Activated T-cell treated with anti-CD3 and anti-CD28 coated beads, Interleukin-2, amount 50 U/mL, for 24 hours (primary cell): ENCODE results near the gene ZNG1B.
A peak's percentile ranks its signal among the peaks of the same experiment; 100 is the strongest.
"Not testable (repeated sequence)": the region's sequence is repeated elsewhere in the genome, so short reads cannot be mapped to it uniquely, and the experiment has no call there.

ENCODE experiments used
- DNase-seq: peaks from one replicate; pipeline ENCODE4 v3.0.0-alpha.2; 2020
- H3K27ac Mint-ChIP-seq: 2 replicates; pipeline ENCODE4 v1.8.0; 2020; ENCODE audit warnings: mild to moderate bottlenecking, mixed read lengths
- H3K27me3 Mint-ChIP-seq: 2 replicates; pipeline ENCODE4 v1.8.0; 2020; ENCODE audit warnings: mixed read lengths
- H3K36me3 Mint-ChIP-seq: 2 replicates; pipeline ENCODE4 v1.8.0; 2020; ENCODE audit warnings: low read depth, mixed read lengths
- H3K4me1 Mint-ChIP-seq: 2 replicates; pipeline ENCODE4 v1.8.0; 2020; ENCODE audit warnings: low read depth, mixed read lengths
- H3K4me3 Mint-ChIP-seq: 2 replicates; pipeline ENCODE4 v1.8.0; 2020; ENCODE audit warnings: mild to moderate bottlenecking, moderate library complexity, mixed read lengths
- H3K9me3 Mint-ChIP-seq: 2 replicates; pipeline ENCODE4 v1.8.0; 2020; ENCODE audit warnings: mixed read lengths

The ZNG1B gene

GRCh38 chr2:113520837-113521236 is 83.3 kb downstream of the ZNG1B start:
- not testable (repeated sequence) for H3K36me3 Mint-ChIP-seq, DNase-seq, H3K4me1 Mint-ChIP-seq, H3K4me3 Mint-ChIP-seq, H3K27ac Mint-ChIP-seq, H3K27me3 Mint-ChIP-seq, H3K9me3 Mint-ChIP-seq

GRCh38 chr2:113521492-113521891 is 84.0 kb downstream of the ZNG1B start:
- not testable (repeated sequence) for H3K36me3 Mint-ChIP-seq, H3K4me1 Mint-ChIP-seq, H3K9me3 Mint-ChIP-seq, H3K27me3 Mint-ChIP-seq, H3K4me3 Mint-ChIP-seq, DNase-seq, H3K27ac Mint-ChIP-seq

- H3K27me3 Mint-ChIP-seq, H3K4me1 Mint-ChIP-seq, H3K36me3 Mint-ChIP-seq, H3K4me3 Mint-ChIP-seq, H3K27ac Mint-ChIP-seq, H3K9me3 Mint-ChIP-seq, DNase-seq: not testable (repeated sequence)
Measured at GRCh38 chr2:113524986-113525385, 87.5 kb downstream of the ZNG1B start.

GRCh38 chr2:113527350-113528045 is 90.0 kb downstream of the ZNG1B start:
- H3K27ac Mint-ChIP-seq, H3K27me3 Mint-ChIP-seq, H3K9me3 Mint-ChIP-seq, H3K36me3 Mint-ChIP-seq, H3K4me1 Mint-ChIP-seq, H3K4me3 Mint-ChIP-seq, DNase-seq: not testable (repeated sequence)

GRCh38 chr2:113528126-113528525 is 90.6 kb downstream of the ZNG1B start:
- H3K27ac Mint-ChIP-seq, H3K27me3 Mint-ChIP-seq, H3K9me3 Mint-ChIP-seq, DNase-seq, H3K4me3 Mint-ChIP-seq, H3K36me3 Mint-ChIP-seq, H3K4me1 Mint-ChIP-seq: not testable (repeated sequence)

GRCh38 chr2:113528904-113529303 is 91.4 kb downstream of the ZNG1B start:
- H3K4me1 Mint-ChIP-seq, H3K4me3 Mint-ChIP-seq, H3K36me3 Mint-ChIP-seq, H3K9me3 Mint-ChIP-seq, H3K27me3 Mint-ChIP-seq, H3K27ac Mint-ChIP-seq, DNase-seq: not testable (repeated sequence)

- not testable (repeated sequence) for H3K4me1 Mint-ChIP-seq, H3K27me3 Mint-ChIP-seq, H3K4me3 Mint-ChIP-seq, H3K9me3 Mint-ChIP-seq, H3K36me3 Mint-ChIP-seq, H3K27ac Mint-ChIP-seq, DNase-seq
Measured at GRCh38 chr2:113532991-113533390, 95.5 kb downstream of the ZNG1B start.

GRCh38 chr2:113536573-113536972 is 99.1 kb downstream of the ZNG1B start:
- not testable (repeated sequence) for H3K4me3 Mint-ChIP-seq

GRCh38 chr2:113540834-113541203 is 103.3 kb downstream of the ZNG1B start:
- H3K27me3 Mint-ChIP-seq: peaks cover 17% of the 10 kb centered on the region
- not testable (repeated sequence) for H3K9me3 Mint-ChIP-seq, H3K27ac Mint-ChIP-seq, H3K4me1 Mint-ChIP-seq, H3K36me3 Mint-ChIP-seq, DNase-seq
- peak overlapping the region; percentile 74 for H3K4me3 Mint-ChIP-seq

More at GRCh38 chr2:113536573-113536972, 99.1 kb downstream of the ZNG1B start:
- DNase-seq, H3K27ac Mint-ChIP-seq, H3K4me1 Mint-ChIP-seq, H3K36me3 Mint-ChIP-seq, H3K9me3 Mint-ChIP-seq: not testable (repeated sequence)
- peaks cover 11% of the 10 kb centered on the region for H3K27me3 Mint-ChIP-seq

GRCh38 chr2:113541204-113541975 is 103.9 kb downstream of the ZNG1B start:
- peaks cover 17% of the 10 kb centered on the region for H3K27me3 Mint-ChIP-seq
- not testable (repeated sequence) for H3K36me3 Mint-ChIP-seq, H3K9me3 Mint-ChIP-seq, H3K27ac Mint-ChIP-seq, H3K4me1 Mint-ChIP-seq
- peak; percentile 55 for DNase-seq
- H3K4me3 Mint-ChIP-seq: peak overlapping the region; percentile 74

- Mint-ChIP-seq H3K27me3 (peaks cover 17% of the 10 kb centered on the region), H3K4me3 (peak overlapping the region; percentile 58)
- DNase-seq: peak; percentile 29
- H3K4me1 Mint-ChIP-seq, H3K36me3 Mint-ChIP-seq, H3K9me3 Mint-ChIP-seq, H3K27ac Mint-ChIP-seq: not testable (repeated sequence)
Measured at GRCh38 chr2:113541976-113542485, 104.5 kb downstream of the ZNG1B start.

GRCh38 chr2:113542529-113542928 is 105.0 kb downstream of the ZNG1B start:
- not testable (repeated sequence) for H3K36me3 Mint-ChIP-seq, H3K4me1 Mint-ChIP-seq, H3K27ac Mint-ChIP-seq, DNase-seq, H3K9me3 Mint-ChIP-seq
- Mint-ChIP-seq H3K27me3 (peaks cover 17% of the 10 kb centered on the region), H3K4me3 (peak overlapping the region; percentile 58)
